Stimulated activated naive CD8-positive, alpha-beta T cell treated with anti-CD3 and anti-CD28 coated beads, Interleukin-15, Interleukin-2, amounts not matched to agents 100 U/mL and 50 U/mL, for 24 hours (primary cell): Measurements from ENCODE around the gene NTPCR.
"Not testable (repeated sequence)": the region's sequence is repeated elsewhere in the genome, so short reads cannot be mapped to it uniquely, and the experiment has no call there.

Experiments
- ATAC-seq: fragments of 150-1000 bp; cut with Tn5 transposase; one replicate; pipeline ENCODE4 v1.10.0; 2021
- DNase-seq: peaks from one replicate; pipeline ENCODE4 v3.0.0; 2021

NTPCR gene

GRCh38 chr1:232950197-232951176, at the start of gene NTPCR:
Gene NTPCR, plus strand, starts transcription at chr1:232950611. Its CDS starts 100 bp downstream, at chr1:232950711.
- peak; percentile 98 for DNase-seq
- ATAC-seq = peak; percentile 85

GRCh38 chr1:232900818-232901217, 49.6 kb upstream of the NTPCR start:
- ATAC-seq (no peak), DNase-seq (no peak)

DNA sequence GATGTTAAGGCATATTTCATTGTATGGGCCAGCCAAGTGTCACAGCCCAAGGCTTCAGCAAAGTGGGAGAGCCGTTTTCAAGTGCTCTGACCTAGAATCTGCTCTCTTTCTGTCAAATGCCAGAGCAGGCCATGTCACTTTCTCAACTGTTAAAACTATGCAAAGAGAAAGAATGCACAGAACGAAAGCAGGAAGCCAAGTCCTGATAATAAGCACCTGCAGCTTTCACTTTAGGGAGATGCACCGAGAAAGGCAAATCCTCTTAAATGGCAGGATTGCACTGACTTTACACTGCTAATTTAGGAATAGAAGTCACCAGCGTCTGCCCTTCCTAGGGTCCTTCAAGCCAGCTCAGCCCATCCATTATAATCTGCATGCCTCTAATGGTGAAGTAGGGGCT, 49.2 kb upstream of the NTPCR start:
- ATAC-seq = no peak
- no peak for DNase-seq

DNA sequence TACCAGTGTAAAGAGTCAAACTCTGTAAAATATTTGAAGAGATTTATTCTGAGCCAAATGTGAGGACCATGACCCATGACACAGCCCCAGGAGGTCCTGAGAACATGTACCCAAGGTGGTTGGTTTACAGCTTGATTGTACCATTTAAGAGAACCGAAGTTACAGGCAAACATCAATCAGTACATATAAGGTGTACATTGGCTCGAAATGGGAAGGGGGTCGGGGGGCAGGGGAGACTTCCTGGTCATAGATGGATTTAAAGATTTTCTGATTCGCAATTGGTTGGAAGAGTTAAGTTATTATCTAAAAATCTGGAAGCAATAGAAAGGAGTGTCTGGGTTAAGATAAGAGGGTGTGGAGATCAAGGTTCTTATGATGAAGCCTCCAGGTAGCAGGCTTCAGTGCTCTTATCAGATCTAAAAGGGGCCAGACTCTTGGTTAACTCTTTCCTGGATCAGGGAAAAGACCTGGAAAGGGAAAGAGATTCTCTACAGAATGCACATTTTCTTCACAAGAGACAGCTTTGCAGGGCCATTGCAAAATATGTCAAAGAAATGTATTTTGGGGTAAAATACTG, 47.5 kb upstream of the NTPCR start:
- DNase-seq (no peak), ATAC-seq (no peak)

- ATAC-seq (no peak), DNase-seq (no peak)
These were observed 46.3 kb upstream of the NTPCR start for GRCh38 chr1:232904131-232904530.

GRCh38 chr1:232904566-232904965, 45.8 kb upstream of the NTPCR start:
- ATAC-seq (peak; percentile 77), DNase-seq (no peak)

DNA sequence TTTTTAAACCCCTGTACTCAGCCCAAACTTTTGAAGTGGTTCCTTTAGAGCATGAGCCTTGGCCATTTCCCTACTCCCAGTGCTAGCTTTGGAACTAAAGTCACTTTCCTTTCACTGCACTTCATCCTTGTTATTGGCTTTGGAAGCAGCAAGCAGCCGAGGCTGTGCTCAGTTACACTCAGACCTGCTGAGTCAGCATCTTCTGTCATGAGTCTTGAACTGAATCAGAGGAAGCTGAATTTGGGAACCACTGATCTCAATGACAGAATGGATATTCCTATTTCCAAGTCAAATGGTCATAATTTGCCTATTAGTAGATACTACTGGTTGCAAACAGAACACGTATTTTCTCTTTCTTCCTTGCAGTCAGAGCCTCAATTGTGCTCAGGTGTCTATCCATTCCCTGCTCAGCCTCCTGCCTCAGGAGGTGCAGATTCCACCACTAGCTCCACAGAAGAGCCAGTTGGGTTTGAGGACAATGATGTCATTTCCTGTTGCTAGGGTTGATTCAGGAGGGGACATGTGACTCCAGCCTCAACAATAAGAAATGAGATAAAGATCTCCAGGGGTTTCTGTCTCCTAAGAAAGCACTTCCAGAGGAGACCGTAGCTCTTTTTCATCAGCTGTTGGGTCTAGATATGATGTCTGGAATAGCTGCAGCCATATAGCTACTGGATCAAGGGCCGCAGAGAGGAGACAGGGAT, 44.9 kb upstream of the NTPCR start:
- ATAC-seq (no peak), DNase-seq (no peak)

GRCh38 chr1:232906441-232906840, 44.0 kb upstream of the NTPCR start:
- no peak for ATAC-seq
- DNase-seq = no peak

- no peak for ATAC-seq
These were observed 41.6 kb upstream of the NTPCR start for GRCh38 chr1:232908831-232909230.

GRCh38 chr1:232909752-232910151, 40.7 kb upstream of the NTPCR start:
- ATAC-seq (no peak), DNase-seq (no peak)

More at GRCh38 chr1:232908831-232909230, 41.6 kb upstream of the NTPCR start:
- no peak for DNase-seq

DNA sequence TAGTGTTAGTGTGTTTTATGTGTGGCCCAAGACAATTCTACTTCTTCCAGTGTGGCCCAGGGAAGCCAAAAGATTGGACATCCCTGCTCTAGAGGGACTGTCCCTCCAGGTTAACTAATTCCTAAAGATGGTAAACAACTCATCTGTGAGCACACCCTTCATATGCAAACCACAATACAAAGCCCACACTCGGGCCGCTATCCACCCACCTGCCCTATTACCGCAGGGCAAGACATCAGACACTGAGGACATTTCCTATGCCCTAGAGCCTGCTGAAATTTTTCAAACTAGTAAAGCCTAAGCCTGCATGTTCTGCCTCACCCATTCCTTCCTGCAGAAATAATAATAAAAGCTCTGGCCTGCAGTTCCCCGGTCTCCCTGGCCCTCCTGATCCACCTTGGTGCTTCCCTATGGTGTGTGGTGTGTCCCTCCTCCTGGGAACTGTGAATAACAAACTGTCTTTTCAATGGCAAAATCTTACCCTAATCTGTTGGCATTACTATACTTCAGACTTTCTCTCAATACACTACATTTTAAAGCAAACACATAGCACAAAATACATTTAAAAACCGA, 39.3 kb upstream of the NTPCR start:
- ATAC-seq (no peak), DNase-seq (no peak)

GRCh38 chr1:232912845-232913580, 37.4 kb upstream of the NTPCR start:
- ATAC-seq (no peak), DNase-seq (no peak)

DNA sequence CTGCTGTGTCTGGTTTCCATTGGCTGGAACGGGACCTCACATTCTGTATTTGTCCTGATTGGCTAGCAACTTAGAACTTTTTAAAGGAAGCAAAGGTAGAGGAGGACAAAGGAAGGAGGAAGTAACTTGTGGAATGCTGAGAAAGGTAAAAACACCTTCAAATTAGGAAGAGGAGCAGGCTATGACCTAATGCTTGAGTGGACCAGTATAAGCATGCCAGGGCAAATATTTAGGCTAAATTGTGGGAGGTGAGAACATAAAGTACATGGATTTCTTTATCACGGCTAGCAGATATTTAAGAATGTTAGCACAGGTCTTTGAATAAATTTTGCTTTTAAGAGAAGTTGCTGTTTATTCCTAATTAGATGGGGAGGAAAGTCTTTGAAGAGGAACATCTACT, 36.1 kb upstream of the NTPCR start:
- ATAC-seq, DNase-seq: not testable (repeated sequence)

DNA sequence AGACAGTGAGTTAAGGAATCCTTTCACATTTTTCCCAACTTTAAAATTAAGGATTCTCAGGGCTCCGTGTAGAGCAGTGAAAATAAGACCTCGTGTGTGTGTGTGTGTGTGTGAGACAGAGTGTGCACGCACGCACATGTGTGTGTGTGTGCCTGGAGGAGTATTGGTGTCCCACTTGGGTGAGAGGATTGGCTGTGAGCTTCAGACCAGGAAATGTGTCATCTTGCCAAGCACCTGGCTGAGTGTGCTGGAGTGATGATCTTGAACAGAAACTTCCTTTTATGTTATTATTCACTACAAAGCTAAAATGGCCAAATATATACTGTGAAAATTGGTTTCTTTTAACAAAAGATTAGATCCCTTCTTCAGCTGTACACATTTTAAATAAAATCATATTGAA, 35.2 kb upstream of the NTPCR start:
- no peak for ATAC-seq
- no peak for DNase-seq

DNA sequence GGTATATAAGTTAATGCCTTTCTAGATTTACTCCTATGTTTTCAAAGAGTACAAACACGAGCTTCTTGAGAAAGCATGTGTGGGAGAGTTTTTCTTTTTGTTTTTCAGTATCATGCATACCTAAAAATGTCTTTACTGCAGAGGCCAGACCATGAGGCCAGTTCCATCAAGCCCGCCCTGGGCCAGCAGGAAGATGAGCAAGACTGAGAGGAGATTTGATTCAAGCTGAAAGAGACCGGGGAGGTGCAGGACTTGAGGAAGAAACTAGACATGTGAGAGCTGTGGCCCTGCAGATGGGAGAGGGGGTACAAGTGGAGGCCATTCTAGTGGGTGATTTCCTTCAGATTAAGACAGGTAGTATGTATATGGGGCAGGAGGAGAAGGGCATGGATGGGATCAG, 33.4 kb upstream of the NTPCR start:
- ATAC-seq (no peak), DNase-seq (no peak)

DNA sequence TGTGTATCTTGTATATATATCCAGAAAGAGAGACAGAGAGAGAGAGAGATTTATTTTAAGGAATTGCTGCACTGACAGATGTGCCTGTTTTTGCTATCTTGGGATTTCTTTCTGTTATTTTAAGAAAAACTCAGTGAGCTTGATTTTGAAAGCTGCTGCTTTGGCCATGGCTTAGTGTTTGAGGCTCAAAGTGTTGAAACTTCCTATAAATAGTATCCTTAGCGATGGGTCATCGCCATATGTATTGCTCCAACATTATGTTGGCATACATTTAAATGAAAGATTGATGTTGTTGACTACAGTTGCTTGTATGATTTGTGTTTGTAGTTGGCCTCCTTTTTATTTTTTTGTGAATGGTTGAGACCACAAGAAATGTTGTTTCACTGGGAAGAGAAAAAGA, 29.0 kb upstream of the NTPCR start:
- ATAC-seq (no peak), DNase-seq (no peak)

GRCh38 chr1:232922485-232922884, 27.9 kb upstream of the NTPCR start:
- ATAC-seq = no peak

GRCh38 chr1:232923739-232924386, 26.5 kb upstream of the NTPCR start:
- DNase-seq (peak; percentile 50), ATAC-seq (peak; percentile 97)

More at GRCh38 chr1:232922485-232922884, 27.9 kb upstream of the NTPCR start:
- no peak for DNase-seq

- ATAC-seq (no peak), DNase-seq (no peak)
These were observed 25.5 kb upstream of the NTPCR start for GRCh38 chr1:232924874-232925273.

DNA sequence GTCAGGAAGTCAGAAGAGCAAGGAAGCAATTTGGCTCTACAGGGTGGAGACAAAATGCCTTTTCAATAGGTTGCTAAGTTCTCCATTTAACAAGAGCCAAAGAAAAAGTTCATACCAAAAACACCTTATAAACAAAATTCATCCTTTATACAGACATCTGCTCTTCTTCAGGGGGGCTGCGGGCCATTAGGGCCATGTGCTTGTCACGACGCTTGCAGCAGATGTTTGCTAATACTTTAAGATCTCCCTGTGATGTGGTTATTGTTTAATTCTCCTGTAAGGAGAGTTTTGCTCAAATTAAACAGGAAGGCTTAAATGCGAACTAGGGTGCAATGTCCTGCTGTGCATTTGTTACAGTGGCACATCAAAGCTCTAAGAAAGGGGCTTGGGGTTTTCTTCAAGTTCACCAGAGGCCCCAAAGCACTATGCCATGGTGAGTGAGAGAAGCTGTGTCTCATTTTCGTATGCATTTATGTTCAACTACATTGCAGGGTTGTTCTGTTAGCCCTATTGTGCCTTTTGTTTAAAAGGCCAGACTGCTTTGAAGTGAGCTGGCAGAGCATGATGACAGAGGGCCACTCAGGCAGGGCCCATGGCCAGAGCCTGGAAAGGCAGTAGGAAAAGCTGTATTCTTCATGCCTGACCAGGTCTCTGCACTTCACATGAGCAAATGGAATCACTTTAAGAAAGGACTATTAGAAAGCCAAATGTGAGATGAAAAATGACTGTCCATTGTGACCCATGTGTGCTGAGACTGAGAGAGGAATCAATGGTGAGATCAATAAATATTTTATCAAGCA, 24.8 kb upstream of the NTPCR start:
- ATAC-seq = no peak
- no peak for DNase-seq
